GM12891 (cell line): ENCODE measurements around the gene AP1G1.
A peak's percentile ranks its signal among the peaks of the same experiment; 100 is the strongest.

Source experiments
- DNase-seq: peaks from one replicate; pipeline ENCODE4 v3.0.0; 2011; ENCODE audit warnings: low spot score; ENCODE audit not compliant: insufficient read length
- FAIRE-seq: peaks from 2 replicates; lab custom pipeline; 2011; peaks lifted over from hg19 to GRCh38; lab: Jason Lieb, UNC
- PAX5 ChIP-seq: IDR thresholded peaks from 2 replicates; pipeline ENCODE4 v1.6.1; 2011; ENCODE audit warnings: low read length, moderate library complexity, mild to moderate bottlenecking; ENCODE audit not compliant: insufficient read depth, severe bottlenecking
- POLR2A ChIP-seq: IDR thresholded peaks from 2 replicates; pipeline ENCODE4 v1.6.1; 2011; ENCODE audit warnings: low read depth, low read length, control low read depth
- POLR2AphosphoS5 ChIP-seq: IDR thresholded peaks from 2 replicates; pipeline ENCODE4 v1.6.1; 2011; ENCODE audit warnings: low read depth, low read length, control low read depth
- POU2F2 ChIP-seq: IDR thresholded peaks from 2 replicates; pipeline ENCODE4 v1.6.1; 2011; ENCODE audit warnings: low read depth, mild to moderate bottlenecking, control low read depth, low read length, moderate library complexity
- SPI1 ChIP-seq: IDR thresholded peaks from 2 replicates; pipeline ENCODE4 v1.6.1; 2011; ENCODE audit warnings: low read depth, low read length, control low read depth
- TAF1 ChIP-seq: IDR thresholded peaks from 2 replicates; pipeline ENCODE4 v1.6.1; 2011; ENCODE audit warnings: low read depth, low read length, control low read depth

The AP1G1 gene

DNA sequence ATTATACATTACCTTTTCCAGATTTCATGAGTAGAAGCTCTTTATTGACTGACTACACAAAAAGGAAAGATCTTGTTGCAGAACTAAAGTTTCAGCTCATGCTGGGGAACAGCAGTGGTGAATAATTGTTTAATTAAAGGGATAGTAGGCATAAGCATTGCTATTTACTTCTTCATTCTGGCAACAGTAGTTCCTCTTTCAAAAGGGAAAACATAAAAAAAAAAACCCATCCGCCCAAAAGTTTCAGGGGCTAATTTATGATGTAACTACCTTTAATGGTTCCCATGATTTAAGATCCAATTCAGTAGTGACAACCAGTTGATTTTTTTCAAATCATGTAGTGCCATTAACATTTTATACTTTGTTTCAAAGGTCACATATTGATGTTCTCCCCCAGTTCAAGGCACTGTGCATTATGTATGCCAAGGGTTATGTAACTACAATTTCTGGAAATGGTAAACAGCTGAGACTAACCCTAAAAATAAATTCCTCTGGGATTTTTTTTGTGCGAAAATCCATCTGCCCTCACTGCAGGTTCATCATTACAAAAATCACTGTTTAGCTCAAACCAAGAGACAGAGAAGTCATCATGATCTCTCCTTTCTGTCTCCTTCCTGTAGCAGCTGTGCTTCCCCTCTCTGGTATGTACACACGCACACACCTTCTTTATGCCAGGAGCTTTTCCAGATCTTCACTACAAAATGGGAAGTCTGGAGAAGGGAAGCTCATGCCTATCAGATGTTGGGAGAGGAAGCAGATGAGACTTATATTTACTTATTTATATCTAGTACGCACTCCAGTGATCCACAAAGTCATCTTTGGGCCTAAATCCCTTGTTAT is 81.9 kb downstream of the AP1G1 start:
- TF ChIP-seq POLR2A (no peak), POLR2AphosphoS5 (no peak), PAX5 (no peak), SPI1 (peak; percentile 12; the same call in 1 of the 2 replicates)
- FAIRE-seq (peak; percentile 9), DNase-seq (no peak)

- FAIRE-seq = no peak
- no peak for TF ChIP-seq PAX5
- no peak for DNase-seq
Observed at GRCh38 chr16:71724320-71724751, 84.3 kb downstream of the AP1G1 start, which contains the start of gene PHLPP2. PHLPP2 (minus strand) TSS chr16:71724701; CDS start chr16:71714795, 9,906 bp downstream.

DNA sequence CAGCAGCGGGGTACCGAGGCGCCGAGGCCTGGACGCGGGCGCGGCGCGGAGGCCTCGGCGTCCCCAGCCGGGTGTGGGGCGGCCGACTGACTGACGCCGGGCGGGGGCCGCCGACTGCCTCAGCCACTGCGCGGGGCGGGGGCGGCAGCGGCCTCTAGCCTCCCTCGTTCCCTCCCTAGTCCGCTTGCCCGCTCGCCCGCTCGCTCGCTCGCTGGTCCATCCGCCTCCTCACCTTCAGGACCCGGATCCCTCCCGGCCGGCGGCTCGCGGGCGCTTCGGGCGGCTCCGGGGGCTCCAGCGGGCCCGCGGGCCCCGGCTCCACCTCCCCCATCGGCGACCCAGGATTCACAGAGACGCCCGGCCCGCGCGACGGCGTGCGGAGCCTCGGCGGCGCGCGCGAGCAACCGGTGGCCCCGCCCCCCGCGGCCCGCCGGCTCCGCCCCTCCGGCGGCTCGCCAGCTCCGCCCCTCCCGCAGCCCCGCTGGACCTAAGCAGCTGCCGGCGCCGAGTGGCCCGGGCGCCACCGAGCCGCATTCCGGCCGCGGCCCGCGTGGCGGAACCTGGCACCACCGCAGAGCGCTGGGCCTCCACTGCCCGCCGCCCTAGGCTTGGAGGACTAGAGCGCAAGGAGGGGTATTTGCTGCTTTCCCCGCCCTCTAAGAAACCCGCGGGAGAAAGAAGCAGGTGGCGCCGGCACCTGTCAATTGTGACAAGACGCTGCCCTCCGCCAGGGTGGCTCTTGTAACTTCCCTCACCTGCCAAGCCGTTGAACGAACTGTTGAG is 84.9 kb downstream of the AP1G1 start:
- DNase-seq = peak; percentile 72
- TF ChIP-seq POLR2A (no peak), PAX5 (no peak), POU2F2 (no peak), SPI1 (no peak), TAF1 (no peak), POLR2AphosphoS5 (no peak)
- peak; percentile 68 for FAIRE-seq

DNA sequence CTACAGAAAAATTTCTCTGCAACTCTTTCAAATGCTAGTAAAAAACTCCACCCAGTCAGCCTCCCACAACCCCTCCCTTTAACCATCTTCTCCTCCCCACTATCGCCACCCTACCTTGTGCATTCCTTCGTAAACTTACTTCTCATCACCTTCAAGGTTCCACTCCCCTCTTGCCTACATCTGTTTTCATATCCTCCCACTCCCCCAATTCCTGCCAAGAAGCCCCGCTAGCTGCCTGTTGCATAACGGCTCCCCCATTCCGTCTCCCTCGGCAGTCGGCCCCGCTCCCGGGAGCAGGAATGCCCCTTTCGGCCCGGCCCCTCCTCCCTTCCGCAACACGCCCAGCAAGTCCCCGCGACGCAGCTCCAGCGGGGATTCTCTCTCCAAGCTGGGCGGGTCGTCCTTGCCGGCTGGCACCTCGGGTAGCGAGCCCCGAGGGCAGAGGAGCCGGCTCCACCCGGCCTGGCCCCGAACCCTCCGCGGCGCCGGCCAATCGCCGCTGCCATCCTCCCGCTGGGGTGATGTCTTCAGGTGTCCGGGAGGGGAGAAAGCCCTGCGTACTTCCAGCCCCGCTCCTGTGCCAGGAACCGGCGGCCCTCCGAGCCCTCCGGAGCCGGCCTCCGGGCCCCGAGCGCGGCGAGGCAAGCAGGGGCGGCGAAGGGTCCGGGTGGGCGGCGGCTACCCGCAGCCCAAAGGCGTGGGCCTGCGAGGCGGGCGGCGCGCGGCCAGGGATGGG is 85.7 kb downstream of the AP1G1 start:
- FAIRE-seq = peak; percentile 61
- peak; percentile 49 for DNase-seq
- TF ChIP-seq PAX5 (no peak), POLR2AphosphoS5 (no peak), SPI1 (no peak), POLR2A (no peak)

GRCh38 chr16:71721066-71721740 is 87.4 kb downstream of the AP1G1 start:
- DNase-seq (no peak), FAIRE-seq (no peak)
- no peak for TF ChIP-seq PAX5
- TF ChIP-seq POU2F2 = no peak
- TF ChIP-seq SPI1 = no peak
- no peak for TF ChIP-seq POLR2AphosphoS5
- TF ChIP-seq POLR2A = no peak
- TF ChIP-seq TAF1 = no peak

GRCh38 chr16:71712501-71712900 is 96.1 kb downstream of the AP1G1 start:
- no peak for DNase-seq
- FAIRE-seq = no peak
- no peak for TF ChIP-seq TAF1

- FAIRE-seq = peak; percentile 69
- DNase-seq = no peak
- peak; percentile 68 for TF ChIP-seq SPI1
- no peak for TF ChIP-seq PAX5
- no peak for TF ChIP-seq POU2F2
Observed at GRCh38 chr16:71711789-71712188, 96.8 kb downstream of the AP1G1 start.

GRCh38 chr16:71709229-71709781 is 99.3 kb downstream of the AP1G1 start:
- DNase-seq = no peak
- TF ChIP-seq POLR2A = no peak
- no peak for TF ChIP-seq POLR2AphosphoS5
- no peak for TF ChIP-seq TAF1
- no peak for TF ChIP-seq POU2F2
- TF ChIP-seq PAX5 = no peak
- no peak for TF ChIP-seq SPI1
- FAIRE-seq = no peak

GRCh38 chr16:71708696-71709095 is 99.9 kb downstream of the AP1G1 start:
- DNase-seq (no peak), FAIRE-seq (no peak)
- TF ChIP-seq POLR2A (no peak), SPI1 (no peak), TAF1 (no peak), PAX5 (no peak), POU2F2 (no peak), POLR2AphosphoS5 (no peak)
